H1 (cell line): Measurements from ENCODE around the gene SOAT2. TPM values are rescaled to one million over a fixed set of nuclear protein-coding genes. Genes with fewer than 3 reads are reported as not detected.

Source experiments
- TAF7 ChIP-seq: optimal IDR thresholded peaks from 2 replicates; pipeline ENCODE3; 2011; ENCODE audit warnings: low read depth, mild to moderate bottlenecking, inconsistent platforms, low read length, moderate library complexity, borderline replicate concordance
- polyA plus RNA-seq, 7 experiments: library from polyadenylated mRNA; depleted of rRNA in 3 of 7; stranded (reverse) in 5 of 7; unstranded in 2 of 7; fragments of >200 nt in 5 of 7; fragments of 200-250 nt in 2 of 7; gene quantifications; 1 replicate in 5 of 7; 2 replicates in 1 of 7; 4 replicates in 1 of 7; pipeline versions ENCODE4 v1.2.1 to v1.2.3, GENCODE V29; 2011 to 2013; ENCODE audit warnings: missing spikeins in 2 of 7, mixed read lengths in 2 of 7
- total RNA-seq: library from RNA; stranded (reverse); fragmentation: NEBNext Ultra II Directional; extraction: Animal tissue kit (Norgen Biotek cat#: 25700); gene quantifications from 2 replicates; pipeline ENCODE4 v1.2.1, GENCODE V29; 2021

The SOAT2 gene
- total and polyA plus RNA-seq, 2 of the 8 experiments (the other 6 are each of a cell fraction or from before 2014, with no cell fraction given): 0.08 TPM; not detected in 1

GRCh38 chr12:53151039-53151438 is 47.8 kb downstream of the SOAT2 start (continued):
- TF ChIP-seq TAF7: no peak
- TF ChIP-seq, all 59 proteins: peak for 0
